HuH-7 (cell line): ENCODE measurements around the gene DCDC2C.

Experiments used
- DNase-seq: peaks from one replicate; pipeline ENCODE4 v3.0.0; 2011; ENCODE audit warnings: low spot score

DCDC2C gene

DNA sequence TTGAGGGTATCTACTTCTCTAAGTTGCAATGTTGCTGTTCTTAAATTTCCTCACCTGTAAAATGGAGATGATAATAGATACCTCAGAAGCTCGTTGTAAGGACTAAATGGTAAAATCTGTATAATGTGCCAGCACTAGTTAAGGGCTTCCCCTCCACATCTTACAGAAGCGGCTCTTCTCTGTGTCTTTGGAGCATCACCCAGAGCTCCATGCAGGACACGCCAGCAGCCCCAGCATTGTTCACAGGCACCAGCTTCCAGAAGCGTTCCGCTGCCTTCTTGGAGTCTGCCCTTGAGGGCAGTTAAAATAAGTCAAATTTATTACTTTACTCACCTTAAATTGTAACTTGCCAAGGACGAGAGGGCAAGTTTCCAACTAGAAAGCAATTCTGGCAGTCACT is 5.8 kb downstream of the DCDC2C start:
- DNase-seq: no peak

DNA sequence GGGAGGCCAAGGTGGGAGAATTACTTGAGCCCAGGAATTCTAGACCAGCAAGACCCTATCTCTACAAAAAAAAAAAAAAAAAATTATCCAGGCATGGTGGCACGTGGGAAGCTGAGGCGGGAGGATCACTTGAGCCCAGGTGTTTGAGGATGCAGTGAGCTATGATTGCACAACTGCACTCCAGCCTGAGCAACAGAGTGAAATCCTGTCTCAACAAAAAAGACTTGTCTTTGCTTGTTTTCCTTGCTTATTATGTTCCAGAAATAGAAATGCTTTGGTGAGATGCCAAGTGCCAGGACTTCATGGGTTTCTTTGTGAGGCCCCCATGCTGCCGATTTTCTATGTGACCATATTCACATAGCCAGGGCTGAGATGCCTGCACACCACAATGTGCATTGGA is 9.0 kb downstream of the DCDC2C start:
- DNase-seq: no peak

DNA sequence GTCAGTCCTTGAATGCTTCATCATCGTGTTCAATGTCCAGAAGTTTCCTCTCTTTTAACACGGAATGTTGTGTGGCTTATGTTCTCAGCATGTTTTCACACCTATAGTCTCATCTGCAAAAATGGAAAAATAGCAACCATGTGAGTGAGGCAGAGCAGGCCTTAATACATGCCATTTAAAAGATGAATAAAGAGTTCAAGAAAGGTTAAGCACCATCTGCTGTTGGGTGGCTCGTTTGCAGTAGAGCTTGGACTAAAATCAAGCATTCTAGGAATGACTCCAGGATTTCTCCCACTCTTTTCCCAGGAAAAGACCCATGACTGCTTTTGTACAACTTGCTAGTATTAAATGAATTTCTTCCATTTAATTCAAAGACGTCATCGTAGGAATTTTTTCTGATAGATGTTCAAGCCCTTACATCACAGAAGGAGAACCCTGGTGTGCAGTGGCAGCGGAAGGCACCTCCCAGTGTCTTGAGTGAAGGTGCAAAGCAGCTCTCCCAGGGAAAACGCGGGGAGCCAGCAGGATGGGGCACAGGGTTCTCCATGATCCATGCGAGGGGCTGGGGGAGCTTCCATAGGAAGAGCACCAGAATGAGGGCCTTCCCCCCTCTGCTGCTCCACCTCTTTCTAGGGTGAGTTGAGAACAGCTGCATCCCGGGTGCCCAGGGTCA is 9.6 kb downstream of the DCDC2C start:
- DNase-seq: no peak

DNA sequence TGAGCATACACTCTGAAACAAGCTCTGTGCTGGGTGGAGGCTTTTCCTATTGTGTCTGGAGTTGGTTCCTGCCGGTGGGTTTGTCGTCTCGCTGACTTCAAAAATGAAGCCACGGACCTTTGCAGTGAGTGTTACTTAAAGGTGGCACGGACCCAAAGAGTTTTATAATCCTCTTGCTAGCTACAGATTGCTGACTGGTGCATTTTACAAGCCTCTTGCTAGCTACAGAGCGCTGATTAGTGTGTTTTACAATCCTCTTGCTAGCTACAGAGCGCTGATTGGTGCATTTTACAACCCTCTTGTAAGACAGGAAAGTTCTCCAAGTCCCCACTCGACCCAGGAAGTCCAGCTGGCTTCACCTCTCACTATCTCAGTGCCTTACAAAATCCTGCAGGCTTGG is 15.3 kb downstream of the DCDC2C start:
- DNase-seq: no peak

DNA sequence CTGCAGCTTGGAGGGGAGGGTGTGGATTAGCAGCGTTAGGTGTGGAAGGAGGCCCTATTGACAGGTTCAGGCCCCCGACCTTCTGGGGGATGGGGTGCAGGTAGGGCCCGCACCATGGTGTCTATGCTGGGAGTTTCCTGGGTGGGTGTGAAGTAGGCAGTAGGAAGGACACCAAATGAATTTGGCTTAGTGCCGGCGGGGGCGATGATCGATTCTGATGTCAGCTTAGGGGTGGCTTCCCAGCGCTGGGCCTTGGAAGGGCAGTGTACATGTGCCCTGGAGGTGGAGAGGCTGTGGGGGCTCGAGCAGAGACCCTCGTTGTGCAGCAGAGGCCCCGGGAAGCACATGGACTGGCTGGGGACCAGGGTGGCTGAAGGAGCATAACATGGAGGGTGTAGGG is 21.6 kb downstream of the DCDC2C start:
- no peak for DNase-seq

DNA sequence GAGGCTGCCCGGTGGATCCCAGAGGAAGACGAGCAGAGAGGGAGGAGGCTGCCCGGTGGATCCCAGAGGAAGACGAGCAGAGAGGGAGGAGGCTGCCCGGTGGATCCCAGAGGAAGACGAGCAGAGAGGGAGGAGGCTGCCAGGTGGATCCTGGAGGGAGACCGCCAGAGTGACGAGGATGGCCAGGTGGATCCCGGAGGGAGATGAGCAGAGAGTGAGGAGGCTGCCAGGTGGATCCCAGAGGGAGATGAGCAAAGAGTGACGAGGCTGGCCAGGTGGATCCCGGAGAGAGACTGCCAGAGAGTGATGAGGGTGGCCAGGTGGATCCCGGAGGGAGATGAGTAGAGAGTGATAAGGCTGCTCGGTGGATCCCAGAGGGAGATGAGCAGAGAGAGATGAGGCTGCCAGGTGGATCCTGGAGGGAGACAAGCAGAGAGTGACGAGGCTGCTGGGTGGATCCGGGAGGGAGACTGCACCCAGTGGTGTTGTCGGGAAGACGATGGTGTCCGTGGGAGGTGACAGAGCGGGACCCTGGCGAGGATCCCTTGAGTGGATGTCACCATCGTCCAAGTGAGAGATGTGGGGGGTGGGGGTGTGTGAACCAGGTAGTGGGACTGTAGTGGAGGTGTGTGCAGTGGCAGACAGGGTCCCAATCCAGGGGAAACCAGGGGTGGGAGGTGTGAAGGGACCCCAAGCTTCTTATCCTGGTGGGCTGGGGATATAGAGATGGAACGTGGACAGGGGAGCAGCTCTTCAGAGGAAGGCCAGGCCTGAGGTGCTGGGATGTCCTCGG is 22.3 kb downstream of the DCDC2C start:
- no peak for DNase-seq

DNA sequence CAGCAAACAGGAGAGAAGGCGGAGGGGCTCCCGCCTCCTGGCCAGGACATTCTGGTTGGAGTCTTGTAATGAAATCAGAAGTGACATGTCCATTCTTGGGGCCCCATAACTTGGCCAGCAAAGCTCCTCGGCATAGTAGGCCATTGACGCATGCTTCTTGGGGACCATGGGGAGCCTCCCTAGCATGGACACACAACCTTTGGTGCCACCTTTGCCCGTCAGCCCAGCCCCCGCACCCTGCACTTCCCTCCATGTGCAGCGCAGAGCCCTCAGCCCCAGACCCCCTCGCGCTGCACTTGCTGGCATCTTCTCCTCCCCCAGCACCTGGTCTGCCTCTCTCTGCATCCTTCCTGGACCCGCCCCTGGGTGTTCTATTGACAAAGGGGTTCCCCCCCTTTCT is 23.1 kb downstream of the DCDC2C start:
- no peak for DNase-seq

DNA sequence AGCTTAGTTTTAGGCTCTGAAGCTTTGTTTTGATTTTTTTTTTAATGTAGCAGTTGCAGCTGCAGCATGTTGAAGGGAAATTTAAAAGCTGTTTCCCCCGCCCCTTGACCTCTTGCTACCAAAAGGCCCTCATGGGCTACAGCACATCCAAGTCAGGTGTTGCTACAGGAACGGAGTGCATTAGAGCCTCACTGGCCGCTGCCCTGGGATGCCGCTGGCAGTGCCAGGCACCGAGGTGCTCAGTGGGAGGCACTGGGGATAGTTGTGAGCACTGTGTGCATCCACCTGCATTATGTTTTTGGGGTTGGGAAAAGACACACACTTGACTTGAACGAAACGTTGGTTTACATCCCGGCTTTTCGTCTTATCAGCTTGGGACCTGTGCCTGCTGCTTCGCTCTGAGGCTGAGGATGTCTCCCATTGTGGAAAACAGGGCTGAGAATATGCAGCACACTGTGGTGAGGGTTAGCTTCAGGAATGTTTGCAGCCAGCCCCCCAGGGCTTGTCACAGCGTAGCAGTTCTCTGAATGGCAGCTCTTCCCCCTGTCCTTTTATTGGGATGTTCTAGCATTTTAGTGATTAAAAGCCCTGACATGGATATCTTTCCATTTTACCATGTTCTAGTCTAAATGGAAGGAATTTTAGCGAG is 24.1 kb downstream of the DCDC2C start:
- DNase-seq: no peak

DNA sequence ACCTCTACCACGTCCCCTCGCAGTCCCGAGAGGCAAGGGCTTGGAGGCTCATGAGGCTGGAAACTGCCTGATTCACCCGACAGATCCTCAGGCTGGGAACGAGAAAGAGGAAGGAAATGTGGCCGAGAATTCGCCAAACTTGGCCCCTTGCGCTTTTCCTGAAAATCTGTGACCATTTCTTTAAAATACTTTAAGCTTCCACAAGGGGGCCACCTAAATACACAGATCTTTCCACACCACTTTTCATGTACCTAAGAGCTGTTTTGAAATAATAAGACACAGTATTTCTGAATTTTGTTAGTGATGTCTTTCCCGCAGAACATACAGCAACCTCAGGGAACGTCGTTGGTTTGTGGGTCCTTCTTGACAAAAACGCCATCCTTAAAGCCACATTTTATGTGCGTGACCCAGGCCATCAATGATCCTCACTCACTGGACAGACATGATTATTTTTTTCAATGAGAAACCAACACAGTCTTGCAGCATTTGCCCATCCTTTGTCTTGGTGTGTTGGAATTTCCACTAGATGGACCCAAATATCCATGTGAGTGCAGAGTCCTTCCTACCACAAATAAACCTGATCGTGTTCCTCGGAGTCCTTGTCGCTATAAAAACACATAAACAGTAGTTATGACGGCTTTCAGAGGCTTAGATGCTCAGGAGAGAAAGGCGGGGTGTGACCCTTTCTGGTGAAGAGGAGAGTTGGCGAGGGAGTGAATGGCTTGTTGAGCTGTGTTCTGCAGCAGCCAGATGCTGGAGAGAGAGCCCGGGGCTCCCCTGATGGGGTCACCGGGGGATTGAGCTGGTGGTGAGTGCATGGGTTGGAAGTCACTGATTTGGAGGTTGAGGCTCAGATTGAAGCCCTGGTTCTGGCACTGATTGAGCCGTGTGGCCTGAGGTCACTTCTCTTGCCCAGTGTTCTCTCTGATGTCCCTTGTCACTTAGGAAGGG is 25.0 kb downstream of the DCDC2C start:
- DNase-seq: peak; percentile 34

DNA sequence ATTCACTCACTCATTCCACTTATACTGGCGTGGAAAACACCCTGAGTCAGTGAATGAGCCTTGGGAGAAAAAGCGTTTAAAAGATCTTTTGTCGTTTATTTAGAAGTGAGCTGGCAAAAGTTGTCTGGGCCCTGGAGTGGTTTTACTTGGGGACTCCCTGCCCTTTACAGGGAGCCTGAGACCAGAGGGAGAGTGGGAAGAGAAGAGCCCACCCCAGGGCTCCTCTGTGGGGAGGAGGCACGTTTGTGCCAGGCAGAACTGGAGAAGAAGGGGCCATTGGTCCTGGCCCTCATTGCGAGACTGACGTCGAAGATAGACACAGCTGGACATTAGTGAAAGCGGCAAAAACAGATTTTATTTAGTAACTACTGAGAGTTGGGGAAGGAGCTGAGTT is 25.7 kb downstream of the DCDC2C start:
- DNase-seq: no peak

DNA sequence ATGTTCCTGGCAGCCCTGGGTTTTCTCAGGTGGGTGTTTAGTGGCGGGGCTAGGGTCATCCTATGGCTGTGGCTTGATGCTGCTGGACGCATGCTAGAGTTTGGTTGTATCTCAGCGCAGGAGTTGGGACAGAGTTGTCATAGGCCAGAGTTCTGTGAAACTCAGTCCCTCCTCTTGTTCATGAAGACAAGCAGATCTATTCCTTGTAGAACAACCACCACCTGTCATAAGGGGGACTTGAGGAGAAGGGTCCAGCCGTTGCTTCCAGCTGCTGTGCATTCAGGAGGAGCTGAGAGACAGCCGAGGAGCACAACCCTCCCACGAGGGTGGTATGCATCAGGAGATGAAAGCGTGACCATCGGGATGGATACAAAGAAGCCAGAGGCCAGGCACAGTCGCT is 26.4 kb downstream of the DCDC2C start:
- DNase-seq: no peak

DNA sequence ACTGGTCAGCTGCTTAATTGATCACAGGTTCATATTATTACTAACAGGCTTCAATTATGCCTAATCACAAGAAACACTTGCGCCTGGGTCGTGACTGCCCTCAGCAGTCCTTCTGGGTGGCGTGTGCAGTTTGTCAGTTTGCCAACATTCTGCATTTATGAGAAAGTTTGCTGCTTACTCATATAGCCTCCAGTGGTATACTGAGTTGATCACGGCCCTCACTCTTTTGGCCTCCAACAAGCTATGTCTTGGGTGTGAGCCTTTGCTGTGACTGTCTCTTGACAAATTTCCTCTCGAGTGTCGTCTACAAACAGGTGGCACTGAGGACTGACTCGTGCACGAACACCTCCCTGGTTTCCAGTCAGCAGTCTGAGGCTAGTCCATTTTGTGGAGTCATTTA is 27.3 kb downstream of the DCDC2C start:
- no peak for DNase-seq

DNA sequence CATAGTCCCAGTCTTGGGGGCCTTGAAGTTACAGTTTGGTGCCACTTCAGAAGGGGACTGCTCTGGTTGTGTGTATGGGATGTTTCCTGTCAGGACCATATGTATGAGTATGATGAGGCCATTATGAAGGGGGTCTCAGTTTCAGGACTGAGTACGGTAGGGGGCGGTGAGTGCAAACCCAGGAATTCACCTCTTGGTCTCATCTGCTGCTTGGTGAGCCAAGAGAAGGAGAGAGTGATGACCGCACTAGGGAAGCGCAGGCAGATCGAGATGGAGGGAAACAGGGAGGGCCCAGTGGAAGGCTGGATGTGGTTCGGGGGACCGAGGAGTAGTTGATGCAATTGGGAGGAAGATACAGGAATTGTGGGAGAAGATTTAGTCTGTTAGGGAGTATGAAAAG is 28.5 kb downstream of the DCDC2C start:
- no peak for DNase-seq

DNA sequence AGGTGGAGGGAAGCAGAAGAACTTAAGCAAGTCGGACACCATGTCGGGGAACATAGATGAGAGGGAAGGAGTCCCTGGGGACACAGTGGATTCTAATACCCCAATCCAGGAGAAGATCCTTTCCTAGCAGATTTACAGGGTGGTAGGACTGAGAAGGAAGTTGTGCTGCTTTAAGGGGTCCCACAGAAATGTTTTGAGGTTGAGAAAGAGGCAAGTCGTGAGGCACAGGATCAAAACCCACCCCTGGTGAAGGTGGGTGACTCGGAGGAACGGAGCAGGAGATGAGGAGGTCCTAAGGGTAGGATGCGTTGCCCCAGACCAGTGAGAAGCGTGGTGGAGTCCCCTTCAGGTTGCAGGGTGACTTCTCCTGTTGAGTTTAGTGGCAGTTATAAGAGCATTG is 32.7 kb downstream of the DCDC2C start:
- no peak for DNase-seq

DNA sequence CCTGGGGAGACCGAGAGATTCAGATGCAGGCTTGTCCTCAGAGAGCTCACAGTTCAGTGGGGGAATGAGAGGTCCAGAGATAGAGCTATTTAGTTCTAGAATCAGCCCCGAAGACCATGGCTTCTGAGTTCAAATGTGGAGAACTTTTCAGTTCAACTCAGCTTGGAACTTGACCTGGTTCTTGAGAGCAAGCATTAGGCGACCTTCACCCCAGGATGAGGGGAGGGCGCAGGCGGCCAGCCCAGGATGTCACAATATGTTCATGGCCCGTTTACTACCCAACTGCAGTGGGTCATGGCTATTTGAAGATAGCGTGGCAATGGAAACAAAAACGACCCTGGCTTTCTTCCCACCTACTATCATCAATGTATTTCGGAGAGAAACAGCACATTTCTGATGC is 33.8 kb downstream of the DCDC2C start:
- DNase-seq: no peak

DNA sequence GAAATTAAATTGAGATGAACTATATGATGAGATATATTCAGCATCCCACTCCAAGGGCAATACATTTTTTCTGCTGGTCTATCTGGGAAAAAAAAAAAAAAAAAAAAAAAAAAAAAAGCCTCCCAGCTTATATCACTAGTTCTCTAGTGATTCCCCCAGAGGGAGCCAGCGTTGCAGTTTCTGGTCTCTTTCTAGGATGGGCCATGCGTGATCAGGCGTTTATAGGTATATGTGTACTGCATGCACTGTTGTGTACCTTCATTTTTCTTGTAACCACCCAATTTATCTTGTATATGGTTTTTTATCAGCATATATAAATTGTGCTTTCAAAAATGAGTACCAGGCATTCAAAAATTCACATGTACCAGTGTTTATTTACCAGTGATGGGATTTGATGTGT is 35.1 kb downstream of the DCDC2C start:
- peak; percentile 34 for DNase-seq

DNA sequence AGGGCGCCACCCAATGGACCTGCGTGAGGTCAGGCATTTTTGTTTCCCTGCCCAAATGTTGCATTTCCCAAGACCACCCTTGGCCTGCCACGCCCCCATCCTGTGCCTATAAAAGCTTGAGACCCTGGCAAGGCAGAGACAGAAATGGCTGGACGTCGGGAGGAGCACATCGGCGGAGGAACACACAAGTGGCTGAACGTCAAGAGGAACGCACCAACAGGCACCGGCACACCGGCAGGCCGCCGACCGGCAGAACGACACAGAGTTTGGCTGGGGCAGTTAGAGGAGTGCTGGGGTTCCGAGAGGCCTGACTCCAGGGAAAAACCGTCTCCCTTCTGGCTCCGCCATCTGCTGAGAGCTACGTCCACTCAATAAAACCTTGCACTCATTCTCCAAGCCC is 35.9 kb downstream of the DCDC2C start:
- DNase-seq: no peak

DNA sequence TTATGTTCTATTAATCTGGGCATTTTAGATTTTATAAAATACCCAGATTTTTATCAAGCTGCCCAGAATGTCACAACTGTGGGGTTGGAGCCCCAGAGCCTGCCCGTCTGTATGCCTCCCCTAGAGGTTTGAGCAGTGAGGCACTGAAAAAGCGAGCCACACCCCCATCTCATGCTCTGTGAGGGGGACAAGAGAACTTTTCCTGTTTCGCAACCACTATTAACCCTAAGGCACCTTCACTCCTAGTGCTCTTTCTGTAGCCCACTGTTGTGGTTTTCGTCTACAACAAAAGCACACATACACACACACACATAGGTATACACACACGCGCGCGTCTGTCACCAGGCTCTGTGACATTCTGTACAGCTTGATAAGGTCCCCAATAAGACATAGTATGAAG is 38.0 kb downstream of the DCDC2C start:
- no peak for DNase-seq

DNA sequence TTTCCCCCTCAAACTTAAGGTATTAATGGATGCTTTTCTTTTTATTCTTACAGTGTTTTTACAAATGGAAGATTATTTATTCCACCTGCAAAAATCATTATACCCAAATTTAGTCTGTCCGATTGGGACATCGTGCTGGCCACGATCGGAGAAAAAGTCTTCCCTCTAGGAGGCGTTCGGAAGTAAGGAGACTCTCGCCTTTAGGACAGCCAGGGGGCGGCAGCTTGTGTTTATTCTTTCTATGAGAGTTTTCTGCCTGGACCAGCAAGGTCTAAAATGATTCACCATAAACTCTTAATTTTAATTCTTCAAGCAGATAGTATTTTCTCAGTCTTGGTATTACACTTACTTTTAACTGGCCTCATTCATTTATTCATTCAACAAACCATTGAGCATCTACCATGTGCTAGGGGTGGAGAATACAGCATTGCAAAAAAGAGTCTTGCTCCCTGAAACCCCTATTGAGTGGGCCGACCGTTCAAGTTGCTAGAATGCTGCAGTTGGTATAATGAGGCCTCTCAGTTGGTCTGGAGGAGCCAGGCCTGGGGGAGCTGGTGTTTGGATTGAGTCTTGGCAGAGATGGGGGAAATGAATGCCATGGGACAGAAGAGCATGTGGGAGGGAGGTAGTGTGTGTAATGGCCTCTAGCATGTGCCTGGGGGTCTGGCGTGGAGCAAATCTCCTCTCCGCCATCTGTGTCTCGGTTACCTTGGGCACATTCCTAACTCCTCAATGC is 38.7 kb downstream of the DCDC2C start:
- no peak for DNase-seq

DNA sequence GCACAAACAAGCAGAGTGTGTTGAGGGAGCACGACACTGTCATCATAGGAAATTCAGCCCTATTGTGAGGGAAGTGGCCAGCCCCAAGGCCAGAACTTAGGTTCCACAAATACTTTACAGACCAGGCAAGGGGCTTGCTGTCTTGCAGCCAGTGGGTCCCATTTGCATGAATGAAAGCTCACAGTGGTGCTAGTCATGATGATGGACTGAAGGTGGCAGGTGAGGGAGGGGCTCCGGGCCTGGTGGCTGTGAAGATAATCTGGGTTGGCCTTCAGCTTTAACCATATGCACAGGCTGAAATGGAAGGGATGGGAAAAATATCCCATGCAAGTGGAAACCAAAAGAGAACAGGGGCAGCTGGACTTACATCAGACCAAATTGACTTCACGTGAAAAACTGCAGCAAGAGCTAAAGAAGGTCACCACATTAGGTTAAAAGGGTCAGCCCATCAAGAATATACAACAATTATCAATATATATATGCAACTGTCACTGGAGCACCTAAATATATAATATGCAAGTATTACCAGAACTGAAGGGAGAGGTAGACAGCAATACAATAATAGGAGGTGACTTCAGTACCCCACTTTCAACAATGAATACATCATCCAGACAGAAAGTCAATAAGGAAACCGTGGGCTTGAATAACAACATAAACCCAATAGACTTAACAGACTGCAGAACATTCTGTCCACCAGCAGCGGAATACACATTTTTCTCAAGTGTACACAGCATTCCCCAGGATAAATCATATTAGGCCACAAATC is 39.6 kb downstream of the DCDC2C start:
- no peak for DNase-seq
